GM19193 (cell line): ENCODE measurements around the gene LLGL2.

Source experiments
- POLR2A ChIP-seq: IDR thresholded peaks from 4 replicates; pipeline ENCODE4 v1.6.1; 2011; ENCODE audit not compliant: insufficient read depth, insufficient read length; ENCODE audit errors: extremely low read depth

LLGL2 gene

DNA sequence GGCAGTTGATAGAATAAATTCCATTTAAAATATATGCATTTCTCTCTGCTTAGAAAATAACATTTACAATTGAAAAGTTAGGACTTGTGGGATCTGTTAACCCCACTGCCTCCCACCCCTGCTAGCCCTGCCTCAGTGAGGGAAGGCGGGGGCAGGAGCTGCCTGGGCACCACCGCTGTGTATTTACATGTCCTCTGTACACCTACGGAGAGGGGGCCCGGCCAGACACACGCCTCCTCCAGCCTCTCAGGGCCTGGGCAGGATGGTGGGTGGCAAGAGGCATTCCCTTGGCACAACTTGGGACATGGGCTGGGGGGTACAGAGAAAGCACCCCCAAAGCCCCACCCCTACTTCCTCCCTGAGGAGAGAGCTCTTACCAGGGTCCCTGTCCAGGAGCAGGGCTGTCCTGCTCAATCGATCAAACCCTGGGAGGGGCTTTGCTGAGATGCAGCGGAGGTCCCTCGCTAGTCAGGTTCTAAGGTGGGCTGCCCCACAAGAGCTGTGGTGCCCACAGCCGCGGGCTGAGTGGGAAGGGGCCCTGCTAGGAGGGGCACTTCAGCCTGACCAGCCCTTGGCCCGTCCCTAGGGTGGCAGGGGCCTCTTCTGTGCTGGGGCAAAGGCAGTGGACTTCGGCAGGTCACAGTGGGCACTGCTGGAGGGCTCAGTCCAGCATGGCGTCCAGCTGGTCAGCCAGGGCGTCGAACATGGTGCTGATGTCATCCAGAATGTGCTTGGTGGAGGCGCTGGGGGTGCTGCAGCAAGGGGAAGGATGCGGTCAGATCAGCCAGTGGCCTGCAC, 24.9 kb upstream of the LLGL2 start:
- no peak for TF ChIP-seq POLR2A

DNA sequence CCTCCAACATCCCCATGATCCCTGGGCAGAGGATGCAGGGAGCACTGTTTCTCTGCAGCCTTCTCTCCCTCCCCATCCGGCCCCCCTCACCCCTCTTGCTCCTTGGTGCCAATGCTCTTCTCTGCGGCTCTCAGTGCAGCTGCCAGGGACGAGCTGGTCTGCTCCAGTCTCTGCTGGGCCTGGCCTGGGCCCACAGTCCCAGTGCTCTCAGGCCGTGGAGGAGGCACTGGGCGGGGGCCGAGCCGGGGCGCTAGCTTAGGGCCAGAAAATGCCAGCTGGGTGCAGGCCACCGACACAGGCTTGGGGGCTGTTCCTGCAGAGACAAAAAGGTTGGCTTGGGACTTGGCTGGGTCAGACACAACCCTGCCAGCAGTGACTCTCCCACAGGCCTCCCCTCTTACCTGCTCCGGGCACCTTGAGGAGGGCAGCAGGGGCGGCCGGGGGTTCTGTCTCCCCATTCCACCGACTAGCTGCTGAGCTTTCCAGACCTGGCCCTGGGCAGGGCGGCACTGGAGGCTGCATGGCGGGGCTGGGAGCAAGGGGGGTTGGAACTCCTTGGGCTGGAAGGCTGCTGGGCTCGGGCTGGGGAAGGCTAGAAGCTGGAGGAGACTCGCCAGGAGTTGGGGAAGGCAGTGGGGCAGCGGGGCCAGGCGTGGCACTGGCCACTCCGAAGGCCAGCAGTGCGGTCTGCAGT, 24.0 kb upstream of the LLGL2 start:
- no peak for TF ChIP-seq POLR2A

GRCh38 chr17:75502072-75502720, 23.3 kb upstream of the LLGL2 start:
- TF ChIP-seq POLR2A = no peak

DNA sequence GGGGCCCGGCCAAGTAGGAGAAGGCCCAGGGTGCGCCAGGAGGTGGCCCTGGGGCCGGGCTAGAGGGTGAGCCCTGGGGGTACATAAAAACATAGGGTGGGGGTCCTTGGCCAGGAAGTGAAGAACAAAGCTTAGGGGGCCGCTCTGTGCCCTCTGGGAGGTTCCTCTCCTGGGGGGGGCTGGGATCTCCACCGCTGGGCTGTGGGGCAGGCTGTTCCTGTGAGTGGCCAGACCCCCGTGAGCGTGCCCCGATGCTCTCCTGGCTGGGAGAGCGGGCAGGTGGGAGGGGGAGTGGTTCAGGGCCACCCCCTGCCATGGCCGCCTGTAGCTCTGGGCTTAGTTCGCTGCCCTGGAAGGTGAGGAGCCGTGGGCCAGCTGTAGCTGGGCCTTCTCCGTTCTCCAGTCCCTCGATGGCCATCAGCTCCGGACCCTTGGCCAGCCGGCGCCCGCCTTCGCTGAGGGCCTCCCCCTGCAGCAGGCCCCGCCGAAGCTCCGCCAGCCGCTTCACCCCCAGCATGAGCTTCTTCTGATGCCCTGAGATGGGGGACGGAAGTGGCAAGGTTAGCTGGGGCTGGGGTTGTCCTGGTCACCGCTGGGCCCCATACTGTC, 22.7 kb upstream of the LLGL2 start:
- TF ChIP-seq POLR2A = no peak

- TF ChIP-seq POLR2A = no peak
These were observed 22.1 kb upstream of the LLGL2 start for GRCh38 chr17:75503337-75503950.

DNA sequence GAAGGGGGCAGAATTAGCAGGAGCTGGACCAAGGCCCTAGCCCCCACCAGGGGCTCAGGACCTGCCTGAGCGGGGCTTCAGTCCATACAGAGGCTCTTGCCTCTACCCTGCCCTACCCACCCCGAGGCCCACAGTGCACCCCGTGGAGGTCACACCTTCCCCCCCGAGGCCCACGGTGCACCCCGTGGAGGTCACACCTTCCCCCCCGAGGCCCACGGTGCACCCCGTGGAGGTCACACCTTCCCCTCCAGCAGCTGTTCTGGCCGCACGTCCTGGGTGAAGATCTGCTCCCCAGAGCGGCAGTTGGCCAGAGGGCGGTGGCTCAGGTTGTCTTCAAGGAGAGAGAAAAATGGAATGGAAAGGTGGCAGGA, 21.5 kb upstream of the LLGL2 start:
- TF ChIP-seq POLR2A = no peak

GRCh38 chr17:75504347-75505151, 20.9 kb upstream of the LLGL2 start:
- no peak for TF ChIP-seq POLR2A

GRCh38 chr17:75505152-75505409, 20.4 kb upstream of the LLGL2 start:
- no peak for TF ChIP-seq POLR2A

DNA sequence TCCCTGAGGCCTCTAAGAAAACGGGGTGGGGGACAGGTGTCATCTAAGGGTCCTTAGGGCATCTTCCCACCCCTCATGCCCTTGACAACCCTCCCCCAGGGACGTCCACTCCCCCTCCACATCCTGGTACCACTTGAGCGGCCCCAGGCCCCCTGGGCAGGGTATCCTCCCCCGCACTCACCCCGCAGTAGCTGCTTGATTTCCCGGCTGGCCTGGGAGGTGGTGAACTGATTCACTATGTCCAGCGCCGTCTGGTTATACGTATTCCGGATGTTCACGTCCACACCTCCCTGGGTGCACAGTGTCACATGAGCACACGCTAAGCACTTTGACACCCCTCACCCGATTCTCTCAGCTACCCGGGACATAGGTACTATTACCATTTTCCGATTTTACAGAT, 19.9 kb upstream of the LLGL2 start:
- no peak for TF ChIP-seq POLR2A

- TF ChIP-seq POLR2A = no peak
These were observed 19.4 kb upstream of the LLGL2 start for GRCh38 chr17:75506134-75506533.

DNA sequence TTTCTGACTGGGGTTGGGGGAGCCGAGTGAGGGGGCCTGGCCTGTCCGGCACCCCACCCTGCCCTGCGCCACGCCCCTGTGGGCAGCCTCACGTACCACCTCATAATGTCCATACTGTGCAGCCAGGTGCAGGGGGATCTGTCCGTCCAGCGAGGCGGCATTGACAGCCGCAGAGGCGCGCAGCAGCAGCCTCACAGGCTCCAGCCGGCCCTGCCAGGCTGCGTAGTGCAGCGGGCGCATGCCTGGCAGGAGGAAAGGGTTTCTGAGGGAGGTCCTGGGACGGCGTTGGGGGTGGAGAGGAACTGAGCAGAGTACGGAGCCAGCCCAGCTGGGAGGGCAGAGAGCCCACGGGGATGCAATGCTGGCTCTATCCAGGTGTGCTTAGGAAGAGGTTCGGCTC, 18.6 kb upstream of the LLGL2 start:
- TF ChIP-seq POLR2A = no peak

GRCh38 chr17:75507733-75508719, 17.5 kb upstream of the LLGL2 start:
- TF ChIP-seq POLR2A = no peak

- no peak for TF ChIP-seq POLR2A
These were observed 16.6 kb upstream of the LLGL2 start for GRCh38 chr17:75508931-75509361.

- TF ChIP-seq POLR2A = no peak
These were observed 15.8 kb upstream of the LLGL2 start for GRCh38 chr17:75509528-75510258.

- TF ChIP-seq POLR2A = no peak
These were observed 14.3 kb upstream of the LLGL2 start for GRCh38 chr17:75511270-75511609.
